GM23248 (cell line): ENCODE measurements around the gene IL1RAPL2.

Experiments
- EZH2 ChIP-seq: fragments of 200-600 bp; sonication (generic); IDR thresholded peaks from 2 replicates; pipeline ENCODE4 v1.6.1; 2018; ENCODE audit warnings: antibody characterized with exemption, mild to moderate bottlenecking; ENCODE audit not compliant: insufficient read depth, poor library complexity, severe bottlenecking
- EZH2phosphoT487 ChIP-seq: fragments of 200-600 bp; sonication (generic); IDR thresholded peaks from 2 replicates; pipeline ENCODE4 v1.6.1; 2018; ENCODE audit warnings: antibody characterized with exemption, moderate library complexity, mild to moderate bottlenecking, low read depth; ENCODE audit not compliant: insufficient read depth

- TF ChIP-seq EZH2 (no peak), EZH2phosphoT487 (no peak)
Observed at GRCh38 chrX:105173071-105173470, 607.1 kb downstream of the IL1RAPL2 start.
